Fibroblast of skin of right biceps (primary cell): ENCODE data around the gene PGP.
A peak's percentile ranks its signal among the peaks of the same experiment; 100 is the strongest.

Source experiments
- DNase-seq: peaks from one replicate; pipeline ENCODE4 v3.0.0-alpha.2; 2013

Gene PGP

GRCh38 chr16:2179576-2179975 lies 35.1 kb downstream of the PGP start:
- no peak for DNase-seq

DNA sequence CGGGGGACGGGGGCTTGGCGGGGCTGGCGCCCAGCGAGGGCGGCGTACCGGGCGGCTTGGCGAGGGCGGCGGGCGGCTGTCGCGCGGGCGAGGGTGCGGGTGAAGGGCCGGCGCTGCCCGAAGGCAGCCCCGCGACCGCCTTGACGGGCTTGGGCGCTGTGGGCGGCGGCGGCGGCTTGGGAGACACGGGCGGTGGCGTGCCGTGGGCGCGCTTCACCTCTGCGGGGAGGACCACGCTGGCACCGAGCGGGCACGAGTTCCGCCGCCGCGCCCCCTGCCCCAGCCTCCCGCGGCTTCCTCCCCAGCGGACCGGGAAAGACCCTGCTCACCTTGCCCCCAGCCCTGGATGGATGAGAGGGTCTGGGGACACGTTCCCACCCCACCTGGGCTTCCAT lies 35.5 kb downstream of the PGP start:
- DNase-seq = no peak

GRCh38 chr16:2178321-2179106 lies 36.1 kb downstream of the PGP start:
- peak; percentile 58 for DNase-seq

- no peak for DNase-seq
Observed at GRCh38 chr16:2177561-2177960, 37.1 kb downstream of the PGP start.

DNA sequence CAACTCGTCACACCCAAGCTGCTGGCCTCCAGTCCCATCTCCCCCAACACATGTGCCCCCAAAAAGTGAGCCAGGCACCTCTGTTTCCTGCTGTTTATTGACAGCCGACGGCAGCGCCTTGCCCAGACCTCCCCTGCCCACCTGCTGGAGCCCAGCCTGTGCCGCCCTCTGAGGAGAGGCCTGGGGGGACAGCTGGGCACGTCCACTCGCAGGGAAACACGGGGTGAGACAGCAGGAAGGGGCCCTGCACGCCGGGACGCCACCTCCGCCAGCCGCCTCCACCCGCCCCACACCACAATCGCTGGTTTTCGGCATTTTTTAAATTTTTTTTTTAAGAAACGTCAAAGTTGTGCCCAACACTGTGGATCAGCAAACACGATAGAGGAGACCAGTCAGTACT lies 37.5 kb downstream of the PGP start:
- no peak for DNase-seq

GRCh38 chr16:2176047-2176446 lies 38.6 kb downstream of the PGP start:
- no peak for DNase-seq

DNA sequence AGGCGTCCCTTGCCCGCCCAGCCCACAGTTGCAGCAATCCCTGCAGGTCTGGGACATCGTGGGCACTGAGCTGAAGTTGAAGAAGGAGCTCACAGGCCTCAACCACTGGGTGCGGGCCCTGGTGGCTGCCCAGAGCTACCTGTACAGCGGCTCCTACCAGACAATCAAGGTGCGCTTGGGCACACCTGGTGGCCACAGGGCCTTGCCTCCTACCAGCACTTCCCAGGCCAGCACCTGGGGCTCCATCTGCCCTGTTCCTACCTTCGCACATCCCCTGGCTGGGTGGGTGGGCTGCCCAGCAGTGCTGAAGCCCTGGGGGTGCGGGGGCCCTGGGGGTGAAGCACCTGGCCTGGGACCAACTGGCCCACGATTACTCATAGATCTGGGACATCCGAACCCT lies 39.2 kb downstream of the PGP start:
- no peak for DNase-seq

DNA sequence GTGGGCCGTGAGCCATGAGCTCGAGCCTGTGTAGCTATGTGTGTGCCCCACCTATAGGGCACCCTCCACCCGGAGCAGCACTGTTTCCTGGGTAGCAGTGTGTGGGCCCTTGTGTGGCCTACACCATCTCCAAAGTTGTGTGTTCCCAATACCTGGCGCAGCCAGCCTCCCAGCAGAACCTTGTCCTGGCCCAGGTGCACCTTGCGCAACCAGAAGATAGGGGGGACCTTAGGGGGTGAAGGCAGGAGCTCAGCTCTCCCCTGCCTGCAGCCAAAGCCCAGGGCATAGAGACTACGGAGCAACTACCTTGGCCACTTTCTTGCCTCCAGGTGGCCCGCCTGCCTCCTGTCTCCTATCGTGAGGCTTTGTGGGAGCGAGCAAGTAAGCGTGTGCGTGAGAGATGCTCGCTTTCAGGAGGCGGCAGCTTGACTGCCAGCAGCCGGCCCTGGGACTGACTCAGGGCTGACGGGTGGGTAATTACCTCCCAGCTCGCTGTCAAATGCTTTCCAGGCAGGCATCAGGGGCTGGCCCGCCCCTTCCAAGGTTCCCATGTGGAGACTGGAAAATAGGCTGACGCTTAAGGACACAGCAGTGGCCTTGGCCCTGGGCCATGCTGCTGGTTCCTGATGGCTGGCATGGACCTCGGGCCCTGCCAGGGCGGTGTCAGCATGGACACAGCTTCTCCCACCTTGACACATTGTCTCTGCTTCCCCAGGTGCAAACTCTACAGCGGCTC lies 40.1 kb downstream of the PGP start:
- DNase-seq = no peak

GRCh38 chr16:2173916-2174315 lies 40.7 kb downstream of the PGP start:
- no peak for DNase-seq

GRCh38 chr16:2173366-2173765 lies 41.3 kb downstream of the PGP start:
- no peak for DNase-seq

DNA sequence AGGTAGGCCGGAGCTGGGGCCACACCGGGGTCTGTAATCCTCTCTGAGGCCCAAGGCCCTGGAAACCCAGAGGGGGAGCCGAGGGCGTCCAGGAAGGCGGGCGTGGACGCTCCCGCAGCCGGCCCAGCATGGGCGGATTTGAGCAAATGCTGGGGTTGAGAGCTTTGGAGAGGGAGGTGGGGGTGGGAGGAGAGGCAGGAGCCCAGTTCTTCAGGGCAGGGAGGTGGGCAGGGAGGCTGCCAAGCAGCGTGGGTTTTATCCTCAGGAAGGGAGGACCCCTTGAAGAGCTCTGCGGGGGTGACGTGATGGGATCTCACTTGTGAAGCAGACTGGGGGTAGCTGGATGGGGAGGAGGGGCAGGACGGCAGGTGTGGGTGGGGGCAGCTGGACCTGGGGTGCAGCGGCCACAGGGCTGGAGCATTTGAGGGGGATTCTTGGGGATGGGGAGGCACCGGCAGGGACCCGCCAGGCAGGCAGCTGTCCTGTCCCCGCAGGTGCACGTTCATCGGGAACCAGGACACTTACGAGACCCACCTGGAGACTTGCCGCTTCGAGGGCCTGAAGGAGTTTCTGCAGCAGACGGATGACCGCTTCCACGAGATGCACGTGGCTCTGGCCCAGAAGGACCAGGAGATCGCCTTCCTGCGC lies 41.8 kb downstream of the PGP start:
- no peak for DNase-seq

DNA sequence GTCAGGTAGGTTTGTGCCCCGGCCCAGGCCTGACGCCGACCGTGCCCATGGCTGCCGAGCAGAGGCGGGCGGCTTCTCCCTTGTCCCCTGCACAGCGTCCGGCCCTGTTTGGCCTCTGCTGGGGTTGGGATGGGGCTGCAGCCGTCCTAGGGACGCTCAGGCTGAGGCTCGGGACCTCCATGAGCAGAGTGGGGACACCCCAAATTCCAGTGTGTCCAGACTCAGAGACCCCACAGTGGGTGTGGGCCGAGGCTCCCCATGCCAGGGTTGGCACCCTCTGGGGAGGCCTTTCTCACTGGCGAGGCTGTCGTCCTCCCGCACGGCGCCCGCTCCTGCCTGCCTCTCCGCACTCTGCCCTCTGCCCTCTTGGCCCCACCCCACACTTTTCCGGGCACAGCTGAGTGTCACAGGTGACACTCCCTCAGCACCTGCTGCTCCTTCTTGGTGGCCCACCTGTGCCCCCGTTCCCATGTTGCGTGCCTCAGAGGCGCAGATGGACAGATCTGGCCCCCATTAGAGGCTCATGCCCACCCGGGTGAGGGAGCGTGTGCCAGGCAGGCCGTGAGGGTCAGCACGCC lies 43.0 kb downstream of the PGP start:
- no peak for DNase-seq

DNA sequence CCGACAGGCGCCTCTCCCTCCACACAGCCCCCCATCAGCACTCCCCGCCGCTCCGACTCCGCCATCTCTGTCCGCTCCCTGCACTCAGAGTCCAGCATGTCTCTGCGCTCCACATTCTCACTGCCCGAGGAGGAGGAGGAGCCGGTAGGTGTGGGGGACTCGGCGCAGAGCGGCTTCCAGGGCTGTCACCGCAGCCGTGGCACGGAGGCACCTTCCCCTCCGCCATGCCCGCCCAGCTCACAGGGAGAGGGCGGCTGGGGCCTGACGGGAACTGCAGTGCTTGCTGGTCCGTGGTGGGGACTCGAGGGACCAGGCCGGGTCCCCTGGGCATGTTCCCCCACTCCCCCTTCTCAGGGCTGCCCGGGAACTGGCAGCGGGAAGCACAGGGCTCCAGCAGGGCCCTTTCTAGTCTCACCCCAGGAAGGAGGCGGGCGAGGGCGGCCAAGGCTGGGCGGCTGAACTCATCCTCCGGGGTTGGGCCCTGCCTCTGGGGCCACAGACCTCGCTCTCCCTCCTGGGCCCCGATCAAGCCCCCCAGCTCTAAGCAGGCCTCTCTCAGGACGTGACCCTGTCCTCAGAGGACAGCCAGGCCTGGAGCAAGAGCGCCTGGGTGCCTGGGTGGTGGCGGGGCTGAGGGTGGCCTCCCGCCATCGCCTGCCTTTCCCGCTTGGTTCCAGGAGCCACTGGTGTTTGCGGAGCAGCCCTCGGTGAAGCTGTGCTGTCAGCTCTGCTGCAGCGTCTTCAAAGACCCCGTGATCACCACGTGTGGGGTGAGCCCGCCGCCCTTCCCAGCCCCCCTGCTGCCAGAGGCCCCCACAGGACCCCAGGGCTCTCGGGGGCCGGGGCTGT lies 43.8 kb downstream of the PGP start:
- no peak for DNase-seq

GRCh38 chr16:2170080-2170479 lies 44.6 kb downstream of the PGP start:
- no peak for DNase-seq

DNA sequence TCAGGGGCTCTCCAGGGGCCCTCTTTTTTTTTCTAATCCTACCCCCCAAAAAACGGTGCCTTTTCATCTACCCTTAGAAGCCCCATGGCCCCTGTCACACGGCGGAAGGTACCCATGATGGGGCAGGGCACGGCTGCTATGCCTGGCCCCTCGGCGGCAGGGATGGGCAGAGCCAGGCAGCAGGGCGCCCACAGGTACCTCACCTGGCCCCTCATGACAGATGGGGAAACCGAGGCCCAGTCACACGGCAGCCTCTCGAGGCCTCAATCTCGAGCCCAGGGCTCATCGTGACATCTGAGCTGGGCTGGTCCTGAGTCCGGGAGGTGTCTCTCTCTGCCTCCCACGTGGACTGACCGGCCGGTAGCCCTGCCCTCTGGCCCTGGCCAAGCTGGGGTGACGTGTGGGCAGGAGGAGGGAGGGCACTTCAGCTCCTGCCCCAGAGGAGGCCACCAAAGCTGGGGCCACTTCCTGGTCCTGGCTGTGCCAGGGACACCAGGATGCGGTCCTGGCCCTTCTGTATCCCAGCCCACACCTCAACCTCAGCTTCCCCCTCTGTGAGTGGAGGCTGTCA lies 47.5 kb downstream of the PGP start:
- DNase-seq = no peak

GRCh38 chr16:2166263-2167067 lies 48.2 kb downstream of the PGP start:
- no peak for DNase-seq

DNA sequence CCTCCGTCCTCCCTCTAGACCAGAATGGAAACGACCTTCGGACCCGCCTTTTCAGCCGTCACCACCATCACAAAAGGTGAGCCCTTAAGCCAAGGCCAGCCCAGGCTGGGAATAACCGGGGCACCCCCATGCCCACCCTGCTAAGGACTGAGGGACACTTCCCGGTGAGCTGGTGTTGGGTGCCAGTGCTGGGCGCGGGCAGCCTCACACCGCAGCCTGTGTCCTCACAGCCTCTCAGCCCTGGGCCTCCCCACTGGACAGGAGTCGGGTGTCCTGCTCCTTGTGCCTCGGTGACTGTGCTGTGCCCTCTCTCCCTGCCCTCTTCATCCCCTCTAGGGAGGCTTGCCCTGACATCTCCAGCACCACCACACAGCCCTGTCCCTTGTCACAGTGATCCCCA lies 48.8 kb downstream of the PGP start:
- no peak for DNase-seq

GRCh38 chr16:2163211-2163881 lies 51.3 kb downstream of the PGP start:
- DNase-seq = no peak

GRCh38 chr16:2162676-2163118 lies 51.9 kb downstream of the PGP start:
- DNase-seq = no peak

DNA sequence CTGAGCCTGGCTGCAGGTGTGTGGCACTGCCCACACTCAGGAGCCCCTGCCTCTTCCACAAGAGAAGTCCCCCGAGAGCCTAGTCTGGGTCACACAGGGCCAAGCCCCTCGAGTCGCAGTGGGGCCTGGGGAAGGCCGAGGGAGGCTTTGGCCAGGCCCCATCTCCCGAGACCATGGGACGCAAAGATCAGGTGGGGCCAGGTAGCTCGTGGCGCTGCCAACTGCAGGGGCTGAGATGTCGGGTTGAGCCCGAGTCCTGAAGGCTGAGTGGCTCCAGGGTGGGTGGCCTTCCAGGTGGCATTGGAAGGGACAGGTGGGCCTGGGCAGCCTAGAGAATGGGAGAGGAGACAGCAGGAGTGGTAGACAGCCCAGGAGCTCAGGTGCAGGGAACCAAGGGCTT lies 52.7 kb downstream of the PGP start:
- no peak for DNase-seq
